H1 (cell line): ENCODE measurements around the gene DCAF8. TPM values are rescaled to one million over a fixed set of nuclear protein-coding genes. Genes with fewer than 3 reads are reported as not detected.

Experiments
- CTCF ChIA-PET: fragments of 300-600 bp; sonication (Branson Sonifier 250); formaldehyde crosslinking; loops from one replicate; lab custom pipeline; 2021; ENCODE audit not compliant: partially characterized antibody; lab: Charles Lee
- POLR2A ChIA-PET: fragments of 300-600 bp; sonication (Branson Sonifier 250); formaldehyde crosslinking; loops from one replicate; lab custom pipeline; 2021; ENCODE audit warnings: inconsistent platforms; ENCODE audit not compliant: partially characterized antibody; lab: Charles Lee
- DNase-seq, 2 experiments: peaks; one replicate each; pipeline versions ENCODE4 v3.0.0 to v3.0.0-alpha.2; 2010 to 2022; ENCODE audit warnings: low spot score in 2 of 2, low read depth in 1 of 2, mixed read lengths in 1 of 2
- FAIRE-seq: peaks from 2 replicates; lab custom pipeline; 2011; peaks lifted over from hg19 to GRCh38; lab: Jason Lieb, UNC
- H2AFZ ChIP-seq: 2 replicates; pipeline ENCODE4 v1.8.1; 2012; ENCODE audit warnings: low read length, inconsistent platforms
- H2AK5ac ChIP-seq: 2 replicates; pipeline ENCODE4 v1.6.1; 2013; ENCODE audit warnings: low read depth, low read length
- H2BK120ac ChIP-seq: replicated peaks from 2 replicates; pipeline ENCODE3; 2013; ENCODE audit warnings: low read depth, low read length, inconsistent platforms
- H2BK12ac ChIP-seq: 2 replicates; pipeline ENCODE4 v1.6.1; 2013; ENCODE audit warnings: low read depth, low read length
- H2BK15ac ChIP-seq: 2 replicates; pipeline ENCODE4 v1.6.1; 2013; ENCODE audit warnings: low read length
- H2BK20ac ChIP-seq: 2 replicates; pipeline ENCODE4 v1.6.1; 2013; ENCODE audit warnings: low read length
- H2BK5ac ChIP-seq: 2 replicates; pipeline ENCODE4 v1.6.1; 2013; ENCODE audit warnings: low read depth, low read length
- H3K14ac ChIP-seq: 2 replicates; pipeline ENCODE4 v1.6.1; 2013; ENCODE audit warnings: inconsistent platforms; ENCODE audit not compliant: insufficient read length
- H3K18ac ChIP-seq: 2 replicates; pipeline ENCODE4 v1.6.1; 2013; ENCODE audit warnings: low read length; ENCODE audit errors: extremely low read depth
- H3K23ac ChIP-seq: 2 replicates; pipeline ENCODE4 v1.6.1; 2013; ENCODE audit warnings: inconsistent platforms; ENCODE audit not compliant: insufficient read length
- H3K23me2 ChIP-seq: 2 replicates; pipeline ENCODE4 v1.6.1; 2013; ENCODE audit warnings: low read depth, low read length
- H3K27ac ChIP-seq: 2 replicates; pipeline ENCODE4 v1.6.1; 2011; ENCODE audit warnings: low read depth, low read length, inconsistent platforms
- H3K27me3 ChIP-seq, 4 experiments: replicated peaks in 1 of 4; 1 replicate in 1 of 4; 2 replicates in 3 of 4; pipeline versions ENCODE4 v1.6.1 to v1.8.1; 2011 to 2013; ENCODE audit warnings: low read length in 3 of 4, mild to moderate bottlenecking in 3 of 4, inconsistent platforms in 2 of 4, mixed read lengths in 2 of 4, moderate library complexity in 1 of 4; ENCODE audit not compliant: control insufficient read depth in 3 of 4, insufficient read depth in 3 of 4; ENCODE audit errors: extremely low read depth in 1 of 4
- H3K36me3 ChIP-seq, 4 experiments: 2 replicates each; pipeline versions ENCODE4 v1.6.1 to v1.8.1; 2011 to 2013; ENCODE audit warnings: mild to moderate bottlenecking in 4 of 4, low read length in 3 of 4, moderate library complexity in 2 of 4, control low read depth in 1 of 4, inconsistent platforms in 1 of 4; ENCODE audit not compliant: insufficient read depth in 4 of 4, control insufficient read depth in 2 of 4
- H3K4ac ChIP-seq: replicated peaks from 2 replicates; pipeline ENCODE3; 2013; ENCODE audit warnings: low read length, low read depth, mixed read lengths, inconsistent platforms; ENCODE audit not compliant: insufficient read length
- H3K4me1 ChIP-seq, 4 experiments: replicated peaks in 1 of 4; 1 replicate in 1 of 4; 2 replicates in 3 of 4; pipeline versions ENCODE4 v1.6.1 to v1.8.1; 2011 to 2013; ENCODE audit warnings: low read length in 3 of 4, inconsistent platforms in 2 of 4, mixed read lengths in 1 of 4; ENCODE audit not compliant: insufficient read depth in 4 of 4, control insufficient read depth in 3 of 4
- H3K4me2 ChIP-seq, 2 experiments: 2 replicates each; pipeline versions ENCODE4 v1.6.1 to v1.8.1; 2011 to 2013; ENCODE audit warnings: low read depth in 2 of 2, low read length in 2 of 2, control low read depth in 1 of 2, inconsistent platforms in 1 of 2, mild to moderate bottlenecking in 1 of 2; ENCODE audit not compliant: insufficient read depth in 1 of 2
- H3K4me3 ChIP-seq, 4 experiments: fragments of 200-600, 300-600 bp in 1 of 4; sonication (generic), shearing (Covaris generic), sonication (Bioruptor Twin) in 1 of 4; 2 replicates each; pipeline versions ENCODE4 v1.5.1 to v1.8.1; 2011 to 2016; ENCODE audit warnings: low read length in 4 of 4, low read depth in 3 of 4, control low read depth in 2 of 4, inconsistent platforms in 2 of 4, mild to moderate bottlenecking in 2 of 4, mixed read lengths in 1 of 4, moderate library complexity in 1 of 4; ENCODE audit not compliant: insufficient read depth in 2 of 4; ENCODE audit errors: extremely low read depth in 1 of 4
- H3K56ac ChIP-seq: replicated peaks from 2 replicates; pipeline ENCODE3; 2013; ENCODE audit warnings: low read depth, mild to moderate bottlenecking, mixed read lengths, low read length, inconsistent platforms; ENCODE audit not compliant: insufficient read length
- H3K79me1 ChIP-seq: 2 replicates; pipeline ENCODE4 v1.6.1; 2013; ENCODE audit warnings: low read depth, low read length, control low read depth
- H3K79me2 ChIP-seq, 2 experiments: 2 replicates each; pipeline versions ENCODE4 v1.6.1 to v1.8.1; 2012 to 2013; ENCODE audit warnings: low read length in 2 of 2, mild to moderate bottlenecking in 2 of 2, inconsistent platforms in 1 of 2; ENCODE audit not compliant: insufficient read depth in 2 of 2, control insufficient read depth in 1 of 2
- H3K9ac ChIP-seq, 4 experiments: replicated peaks in 1 of 4; 1 replicate in 1 of 4; 2 replicates in 3 of 4; pipeline versions ENCODE4 v1.6.1 to v1.8.1; 2011 to 2013; ENCODE audit warnings: low read depth in 3 of 4, low read length in 3 of 4, control low read depth in 2 of 4, mild to moderate bottlenecking in 2 of 4, moderate library complexity in 2 of 4, inconsistent platforms in 1 of 4; ENCODE audit errors: extremely low read depth in 1 of 4
- H3K9me3 ChIP-seq, 2 experiments: 2 replicates each; pipeline versions ENCODE4 v1.6.1 to v1.8.1; 2012 to 2013; ENCODE audit warnings: mild to moderate bottlenecking in 2 of 2, moderate library complexity in 2 of 2, control low read depth in 1 of 2, inconsistent platforms in 1 of 2, low read depth in 1 of 2, low read length in 1 of 2, mixed read lengths in 1 of 2; ENCODE audit not compliant: insufficient read depth in 2 of 2
- H4K20me1 ChIP-seq, 2 experiments: replicated peaks in 1 of 2; 2 replicates each; pipeline versions ENCODE3 to v1.8.1; 2011 to 2013; ENCODE audit warnings: inconsistent platforms in 2 of 2, low read length in 2 of 2, mild to moderate bottlenecking in 1 of 2; ENCODE audit not compliant: insufficient read depth in 2 of 2, control insufficient read depth in 1 of 2
- H4K5ac ChIP-seq: 2 replicates; pipeline ENCODE4 v1.6.1; 2013; ENCODE audit warnings: low read length, low read depth, mixed read lengths, inconsistent platforms; ENCODE audit not compliant: insufficient read length
- H4K8ac ChIP-seq: 2 replicates; pipeline ENCODE4 v1.8.0; 2013; ENCODE audit warnings: mild to moderate bottlenecking, moderate library complexity, low read length, inconsistent platforms; ENCODE audit not compliant: insufficient read depth; ENCODE audit errors: extremely low read depth
- H4K91ac ChIP-seq: replicated peaks from 2 replicates; pipeline ENCODE3; 2013; ENCODE audit warnings: low read length, mixed read lengths, inconsistent platforms; ENCODE audit not compliant: insufficient read length
- CEBPB ChIP-seq: IDR thresholded peaks from 2 replicates; pipeline ENCODE4 v1.6.1; 2012; ENCODE audit warnings: low read depth, low read length
- FOSL1 ChIP-seq: IDR thresholded peaks from 2 replicates; pipeline ENCODE4 v1.6.1; 2011; ENCODE audit warnings: mild to moderate bottlenecking, low read depth, low read length, moderate library complexity; ENCODE audit not compliant: insufficient read depth
- HDAC2 ChIP-seq, 2 experiments: fragments of 300-600 bp in 1 of 2; sonication (generic) in 1 of 2; IDR thresholded peaks; 2 replicates each; pipeline ENCODE4 v1.6.1; 2011 to 2012; ENCODE audit warnings: low read depth in 2 of 2, low read length in 2 of 2, mild to moderate bottlenecking in 2 of 2, moderate library complexity in 2 of 2, borderline replicate concordance in 1 of 2, inconsistent platforms in 1 of 2
- MAFK ChIP-seq: IDR thresholded peaks from 2 replicates; pipeline ENCODE4 v1.6.1; 2012; ENCODE audit warnings: low read depth, mild to moderate bottlenecking, improper control_type of control experiment, low read length
- MAX ChIP-seq: IDR thresholded peaks from 2 replicates; pipeline ENCODE4 v1.6.1; 2012; ENCODE audit warnings: inconsistent platforms
- NANOG ChIP-seq: IDR thresholded peaks from 2 replicates; pipeline ENCODE4 v1.6.1; 2011; ENCODE audit warnings: low read length, low read depth, mild to moderate bottlenecking, inconsistent platforms; ENCODE audit not compliant: insufficient read depth, poor library complexity, severe bottlenecking
- NRF1 ChIP-seq: IDR thresholded peaks from 2 replicates; pipeline ENCODE4 v1.6.1; 2011; ENCODE audit warnings: mild to moderate bottlenecking, low read depth, low read length, improper control_type of control experiment
- POLR2AphosphoS5 ChIP-seq: IDR thresholded peaks from 2 replicates; pipeline ENCODE4 v1.6.1; 2011; ENCODE audit warnings: low read depth, low read length
- RNF2 ChIP-seq: fragments of 200-900, 300-1000 bp; sonication (generic); IDR thresholded peaks from 2 replicates; pipeline ENCODE4 v1.7.1; 2016; ENCODE audit warnings: borderline replicate concordance, low read depth, mild to moderate bottlenecking, antibody characterized with exemption, low read length; ENCODE audit not compliant: poor library complexity, severe bottlenecking; ENCODE audit errors: missing control alignments
- TBP ChIP-seq: IDR thresholded peaks from 2 replicates; pipeline ENCODE4 v1.6.1; 2011; ENCODE audit warnings: low read depth, low read length, improper control_type of control experiment
- TCF12 ChIP-seq: IDR thresholded peaks from 2 replicates; pipeline ENCODE4 v1.6.1; 2011; ENCODE audit warnings: low read depth, mild to moderate bottlenecking, low read length
- WGBS, 2 experiments: shearing (Covaris generic) in 1 of 2; methylation state at CpG; one replicate each; pipeline versions ENCODE4 v1.1.6 to v1.1.7; 2013 to 2015; ENCODE audit warnings: low lambda C conversion rate in 2 of 2, mixed read lengths in 2 of 2, inconsistent platforms in 1 of 2, low coverage in 1 of 2, missing lambda C conversion rate in 1 of 2; ENCODE audit not compliant: insufficient replicate concordance in 2 of 2, insufficient coverage in 1 of 2, insufficient read length in 1 of 2; ENCODE audit errors: extremely low coverage in 1 of 2, missing lambda C conversion rate in 1 of 2; 5-methylcytosine and 5-hydroxymethylcytosine counted together
- polyA plus RNA-seq, 7 experiments: library from polyadenylated mRNA; depleted of rRNA in 3 of 7; stranded (reverse) in 5 of 7; unstranded in 2 of 7; fragments of >200 nt in 5 of 7; fragments of 200-250 nt in 2 of 7; gene quantifications; 1 replicate in 5 of 7; 2 replicates in 1 of 7; 4 replicates in 1 of 7; pipeline versions ENCODE4 v1.2.1 to v1.2.3, GENCODE V29; 2011 to 2013; ENCODE audit warnings: missing spikeins in 2 of 7, mixed read lengths in 2 of 7
- total RNA-seq: library from RNA; stranded (reverse); fragmentation: NEBNext Ultra II Directional; extraction: Animal tissue kit (Norgen Biotek cat#: 25700); gene quantifications from 2 replicates; pipeline ENCODE4 v1.2.1, GENCODE V29; 2021

DCAF8 gene
- total and polyA plus RNA-seq, 2 of the 8 experiments (the other 6 are each of a cell fraction or from before 2014, with no cell fraction given), result 68.2 to 110 TPM

- Histone ChIP-seq H3K9ac (no peak overlapping the region), H3K27me3 (no peaks in the 10 kb centered on the region), H3K4me2 (no peak overlapping the region), H3K18ac (no peak overlapping the region), H3K36me3 (peaks cover 13 to 76% (median 48%) of the 10 kb centered on the region in 4 experiments), H3K4me3 (no peak overlapping the region), H3K27ac (no peak overlapping the region), H4K5ac (no peak overlapping the region), H3K23me2 (no peaks in the 10 kb centered on the region; the same call in 1 of the 2 replicates), H3K4ac (no peak overlapping the region), H2BK5ac (no peak overlapping the region), H3K79me2 (peaks cover 0 to 12% of the 10 kb centered on the region in 2 experiments; a peak in 1 of 4 replicates), H3K4me1 (no peaks in the 10 kb centered on the region), H3K14ac (no peak overlapping the region), H4K91ac (no peak overlapping the region), H3K56ac (no peak overlapping the region), H2BK12ac (no peak overlapping the region), H3K23ac (no peak overlapping the region), H3K9me3 (no peaks in the 10 kb centered on the region), H2AFZ (no peak overlapping the region), H2BK15ac (no peak overlapping the region), H3K79me1 (no peaks in the 10 kb centered on the region), H4K8ac (no peak overlapping the region), H2AK5ac (no peak overlapping the region), H4K20me1 (peaks cover 2 to 3% of the 10 kb centered on the region in 2 experiments), H2BK20ac (no peak overlapping the region), H2BK120ac (no peak overlapping the region)
- CTCF ChIA-PET, result interaction anchor here (0.7 to 5.7 kb wide), 22 partner anchors 8 to 182 kb away, joined by 3 to 42 read pairs (median 4); partner anchors contain the start of gene CASQ1
- no peak for FAIRE-seq
- WGBS, 2 experiments, result 96% methylated on average over 21 of the region's 24 CpGs; no CpG with 5 or more reads in 1 of the 2 experiments
- no peak for DNase-seq
- POLR2A ChIA-PET, result interaction anchor here (0.9 to 2.2 kb wide), 5 partner anchors 12 to 72 kb away, joined by 3 to 9 read pairs (median 4); no protein-coding TSS in a partner anchor
- TF ChIP-seq NANOG (no peak), TCF12 (no peak), MAFK (no peak), NRF1 (no peak), CEBPB (no peak), RNF2 (no peak), FOSL1 (no peak), POLR2AphosphoS5 (no peak), MAX (no peak), TBP (no peak), HDAC2 (IDR thresholded peaks at IDR 0.05; ENCODE audit: borderline replicate concordance in 1 of 2, low read depth in 2 of 2, low read length in 2 of 2) (no peak)
Observed at GRCh38 chr1:160239582-160240299, 22.6 kb downstream of the DCAF8 start.
